Measurements from ENCODE around the gene CCDC188. TPM values are rescaled to one million over a fixed set of nuclear protein-coding genes. Genes with fewer than 3 reads are reported as not detected.

Gene CCDC188
- polyA plus RNA-seq, 1 donor from 2014 or later: not detected

DNA sequence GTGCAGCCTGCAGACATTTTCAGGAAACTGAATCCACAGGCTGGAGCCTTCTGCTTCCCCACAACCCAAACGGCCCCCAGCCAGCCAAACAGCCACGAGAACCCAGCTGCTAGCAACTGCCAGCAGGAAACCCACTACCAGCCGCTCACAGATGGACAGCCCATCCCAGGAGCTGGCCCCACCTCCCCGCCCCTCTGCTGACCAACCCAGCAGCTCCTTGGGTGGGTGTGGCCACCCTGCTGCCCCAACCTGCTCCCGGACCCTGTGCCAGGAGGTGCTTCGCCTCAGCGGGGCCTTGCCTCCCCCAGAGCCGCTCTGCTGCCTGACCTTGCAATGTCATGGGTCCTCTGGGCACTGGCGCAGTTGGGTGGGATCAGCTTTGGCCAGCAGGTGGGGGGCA is 8.2 kb upstream of the CCDC188 start:
- Histone ChIP-seq H2AFZ (ENCODE audit: low read depth, low read length) (no peak overlapping the region), H3K9me3 (ENCODE audit: low read length) (no peaks in the 10 kb centered on the region), H3K27ac (ENCODE audit: low read length) (no peak overlapping the region), H4K20me1 (ENCODE audit: insufficient read depth) (no peaks in the 10 kb centered on the region), H3K79me2 (replicated peaks; ENCODE audit: insufficient read depth, low read length) (no peaks in the 10 kb centered on the region), H3K27me3 (ENCODE audit: insufficient read depth, low read depth, low read length) (no peaks in the 10 kb centered on the region), H3K4me3 (ENCODE audit: low read length) (no peak overlapping the region), H3K9me2 (ENCODE audit: insufficient read depth, low read length) (no peaks in the 10 kb centered on the region), H3K4me2 (ENCODE audit: low read length) (no peak overlapping the region), H3K9ac (ENCODE audit: low read length) (no peak overlapping the region), H3F3A (ENCODE audit: insufficient read depth, low read length, poor library complexity, severe bottlenecking) (no peaks in the 10 kb centered on the region), H3K36me3 (ENCODE audit: insufficient read depth, low read length) (no peaks in the 10 kb centered on the region)
- no peak for TF ChIP-seq SMC3 (conservative IDR thresholded peaks at IDR 0.05; ENCODE audit: poor library complexity)
- TF ChIP-seq, protein P1, sequence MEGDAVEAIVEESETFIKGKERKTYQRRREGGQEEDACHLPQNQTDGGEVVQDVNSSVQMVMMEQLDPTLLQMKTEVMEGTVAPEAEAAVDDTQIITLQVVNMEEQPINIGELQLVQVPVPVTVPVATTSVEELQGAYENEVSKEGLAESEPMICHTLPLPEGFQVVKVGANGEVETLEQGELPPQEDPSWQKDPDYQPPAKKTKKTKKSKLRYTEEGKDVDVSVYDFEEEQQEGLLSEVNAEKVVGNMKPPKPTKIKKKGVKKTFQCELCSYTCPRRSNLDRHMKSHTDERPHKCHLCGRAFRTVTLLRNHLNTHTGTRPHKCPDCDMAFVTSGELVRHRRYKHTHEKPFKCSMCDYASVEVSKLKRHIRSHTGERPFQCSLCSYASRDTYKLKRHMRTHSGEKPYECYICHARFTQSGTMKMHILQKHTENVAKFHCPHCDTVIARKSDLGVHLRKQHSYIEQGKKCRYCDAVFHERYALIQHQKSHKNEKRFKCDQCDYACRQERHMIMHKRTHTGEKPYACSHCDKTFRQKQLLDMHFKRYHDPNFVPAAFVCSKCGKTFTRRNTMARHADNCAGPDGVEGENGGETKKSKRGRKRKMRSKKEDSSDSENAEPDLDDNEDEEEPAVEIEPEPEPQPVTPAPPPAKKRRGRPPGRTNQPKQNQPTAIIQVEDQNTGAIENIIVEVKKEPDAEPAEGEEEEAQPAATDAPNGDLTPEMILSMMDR (IDR thresholded peaks at IDR 0.05; ENCODE audit: poor library complexity, severe bottlenecking): no peak
- no peak for TF ChIP-seq EZH2 (IDR thresholded peaks at IDR 0.05; ENCODE audit: borderline replicate concordance, insufficient read depth, low read length, poor library complexity, severe bottlenecking)
- no peak for TF ChIP-seq EP300 (conservative IDR thresholded peaks at IDR 0.05; ENCODE audit: poor library complexity, severe bottlenecking)
- no peak for TF ChIP-seq RAD21 (conservative IDR thresholded peaks at IDR 0.05)
- no peak for TF ChIP-seq POLR2AphosphoS5 (IDR thresholded peaks at IDR 0.05)
- TF ChIP-seq, protein P2, sequence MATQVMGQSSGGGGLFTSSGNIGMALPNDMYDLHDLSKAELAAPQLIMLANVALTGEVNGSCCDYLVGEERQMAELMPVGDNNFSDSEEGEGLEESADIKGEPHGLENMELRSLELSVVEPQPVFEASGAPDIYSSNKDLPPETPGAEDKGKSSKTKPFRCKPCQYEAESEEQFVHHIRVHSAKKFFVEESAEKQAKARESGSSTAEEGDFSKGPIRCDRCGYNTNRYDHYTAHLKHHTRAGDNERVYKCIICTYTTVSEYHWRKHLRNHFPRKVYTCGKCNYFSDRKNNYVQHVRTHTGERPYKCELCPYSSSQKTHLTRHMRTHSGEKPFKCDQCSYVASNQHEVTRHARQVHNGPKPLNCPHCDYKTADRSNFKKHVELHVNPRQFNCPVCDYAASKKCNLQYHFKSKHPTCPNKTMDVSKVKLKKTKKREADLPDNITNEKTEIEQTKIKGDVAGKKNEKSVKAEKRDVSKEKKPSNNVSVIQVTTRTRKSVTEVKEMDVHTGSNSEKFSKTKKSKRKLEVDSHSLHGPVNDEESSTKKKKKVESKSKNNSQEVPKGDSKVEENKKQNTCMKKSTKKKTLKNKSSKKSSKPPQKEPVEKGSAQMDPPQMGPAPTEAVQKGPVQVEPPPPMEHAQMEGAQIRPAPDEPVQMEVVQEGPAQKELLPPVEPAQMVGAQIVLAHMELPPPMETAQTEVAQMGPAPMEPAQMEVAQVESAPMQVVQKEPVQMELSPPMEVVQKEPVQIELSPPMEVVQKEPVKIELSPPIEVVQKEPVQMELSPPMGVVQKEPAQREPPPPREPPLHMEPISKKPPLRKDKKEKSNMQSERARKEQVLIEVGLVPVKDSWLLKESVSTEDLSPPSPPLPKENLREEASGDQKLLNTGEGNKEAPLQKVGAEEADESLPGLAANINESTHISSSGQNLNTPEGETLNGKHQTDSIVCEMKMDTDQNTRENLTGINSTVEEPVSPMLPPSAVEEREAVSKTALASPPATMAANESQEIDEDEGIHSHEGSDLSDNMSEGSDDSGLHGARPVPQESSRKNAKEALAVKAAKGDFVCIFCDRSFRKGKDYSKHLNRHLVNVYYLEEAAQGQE (IDR thresholded peaks at IDR 0.05; ENCODE audit: borderline replicate concordance): no peak
- no peak for TF ChIP-seq MXI1 (conservative IDR thresholded peaks at IDR 0.05; ENCODE audit: poor library complexity, severe bottlenecking)
- TF ChIP-seq TAF1 (IDR thresholded peaks at IDR 0.05; ENCODE audit: low read depth): no peak

DNA sequence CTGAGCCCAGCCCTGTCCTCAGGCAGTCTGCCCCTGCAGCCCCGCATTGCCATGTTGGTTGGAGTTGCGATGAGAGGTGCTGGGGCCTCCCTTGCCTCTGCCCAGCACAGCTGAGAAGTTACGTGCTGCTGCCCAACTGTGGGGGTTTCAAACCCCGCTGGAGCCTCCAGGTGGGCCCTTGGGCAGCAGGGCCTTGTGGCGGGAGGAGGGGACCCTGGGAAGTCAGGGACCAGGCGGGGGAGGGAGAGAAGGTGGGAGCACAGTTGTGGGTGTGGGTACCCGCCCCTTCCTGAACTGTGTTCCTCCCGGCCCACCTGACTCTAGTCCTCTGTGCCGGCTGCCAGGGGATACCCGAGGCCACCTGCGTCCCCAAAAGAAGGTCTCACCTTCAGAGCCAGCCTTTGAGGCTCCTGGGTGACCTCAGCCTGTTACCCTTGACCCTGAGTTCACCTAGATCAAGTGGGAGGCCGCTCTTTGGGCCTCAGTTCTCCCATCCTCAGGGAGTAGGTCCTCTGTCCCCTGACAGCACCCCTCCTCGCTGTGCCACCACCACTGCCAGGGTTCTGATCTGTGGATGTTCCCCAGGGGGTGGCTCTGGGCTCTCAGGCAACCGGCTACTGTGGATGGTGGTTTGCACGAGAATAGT is 7.7 kb upstream of the CCDC188 start:
- Histone ChIP-seq H3K27ac (ENCODE audit: low read length) (no peak overlapping the region), H3K9me3 (ENCODE audit: low read length) (no peaks in the 10 kb centered on the region), H3K9ac (ENCODE audit: low read length) (no peak overlapping the region), H3K27me3 (ENCODE audit: insufficient read depth, low read depth, low read length) (no peaks in the 10 kb centered on the region), H3F3A (ENCODE audit: insufficient read depth, low read length, poor library complexity, severe bottlenecking) (no peaks in the 10 kb centered on the region), H3K79me2 (replicated peaks; ENCODE audit: insufficient read depth, low read length) (no peaks in the 10 kb centered on the region), H3K9me2 (ENCODE audit: insufficient read depth, low read length) (no peaks in the 10 kb centered on the region), H4K20me1 (ENCODE audit: insufficient read depth) (no peaks in the 10 kb centered on the region), H2AFZ (ENCODE audit: low read depth, low read length) (no peak overlapping the region), H3K4me3 (ENCODE audit: low read length) (no peak overlapping the region), H3K36me3 (ENCODE audit: insufficient read depth, low read length) (no peaks in the 10 kb centered on the region), H3K4me2 (ENCODE audit: low read length) (no peak overlapping the region)
- TF ChIP-seq SMC3 (conservative IDR thresholded peaks at IDR 0.05; ENCODE audit: poor library complexity) (no peak), POLR2AphosphoS5 (IDR thresholded peaks at IDR 0.05) (no peak), MXI1 (conservative IDR thresholded peaks at IDR 0.05; ENCODE audit: poor library complexity, severe bottlenecking) (no peak), EZH2 (IDR thresholded peaks at IDR 0.05; ENCODE audit: borderline replicate concordance, insufficient read depth, low read length, poor library complexity, severe bottlenecking) (no peak), TAF1 (IDR thresholded peaks at IDR 0.05; ENCODE audit: low read depth) (no peak), RAD21 (conservative IDR thresholded peaks at IDR 0.05) (no peak)
- TF ChIP-seq, protein P2 (IDR thresholded peaks at IDR 0.05; ENCODE audit: borderline replicate concordance): no peak

Measured in neural cell (in vitro differentiated cells).